CD4-positive, alpha-beta memory T cell (primary cell): ENCODE results near the gene NUMA1. TPM values are rescaled to one million over a fixed set of nuclear protein-coding genes. Genes with fewer than 3 reads are reported as not detected.

Experiments
- CTCF ChIA-PET: fragments of 350-600 bp; sonication (Branson Sonifier 250); formaldehyde crosslinking; loops from one replicate; lab custom pipeline; 2021; ENCODE audit warnings: inconsistent platforms; ENCODE audit not compliant: partially characterized antibody; lab: Charles Lee
- POLR2A ChIA-PET: fragments of 350-600 bp; sonication (Branson Sonifier 250); formaldehyde crosslinking; loops from one replicate; lab custom pipeline; 2021; ENCODE audit not compliant: partially characterized antibody; lab: Charles Lee
- DNase-seq, 5 donors: peaks; one replicate each; pipeline versions ENCODE4 v3.0.0 to v3.0.0-alpha.2; 2020 to 2022; ENCODE audit warnings: mixed read lengths in 1 of 5
- H3K27ac ChIP-seq: one replicate; pipeline ENCODE4 v1.7.0; 2013; ENCODE audit warnings: low read depth, low read length
- H3K27me3 ChIP-seq: 2 replicates; pipeline ENCODE4 v1.7.0; 2013; ENCODE audit warnings: mild to moderate bottlenecking, low read length, moderate library complexity; ENCODE audit not compliant: insufficient read depth
- H3K36me3 ChIP-seq: 2 replicates; pipeline ENCODE4 v1.7.0; 2013; ENCODE audit warnings: mild to moderate bottlenecking, low read length, moderate library complexity; ENCODE audit not compliant: insufficient read depth
- H3K4me1 ChIP-seq: 2 replicates; pipeline ENCODE4 v1.7.0; 2013; ENCODE audit warnings: mild to moderate bottlenecking, low read length, moderate library complexity; ENCODE audit not compliant: insufficient read depth
- H3K4me3 ChIP-seq, 2 donors: one replicate each; pipeline ENCODE4 v1.7.0; 2013; ENCODE audit warnings: low read length in 2 of 2, mild to moderate bottlenecking in 1 of 2
- H3K9me3 ChIP-seq, 2 donors: one replicate each; pipeline ENCODE4 v1.7.0; 2013; ENCODE audit warnings: low read length in 2 of 2, control low read depth in 1 of 2; ENCODE audit not compliant: control insufficient read depth in 1 of 2
- H3K27ac Mint-ChIP-seq, 7 donors: one replicate each; pipeline ENCODE4 v1.8.0; 2020 to 2021; ENCODE audit warnings: mixed read lengths in 7 of 7, mild to moderate bottlenecking in 6 of 7, inconsistent platforms in 3 of 7, moderate library complexity in 3 of 7
- H3K27me3 Mint-ChIP-seq, 2 donors: one replicate each; pipeline ENCODE4 v1.8.0; 2020 to 2021; ENCODE audit warnings: mixed read lengths in 2 of 2
- H3K36me3 Mint-ChIP-seq, 2 donors: one replicate each; pipeline ENCODE4 v1.8.0; 2020 to 2021; ENCODE audit warnings: mixed read lengths in 2 of 2, inconsistent platforms in 1 of 2, mild to moderate bottlenecking in 1 of 2
- H3K4me1 Mint-ChIP-seq, 4 donors: one replicate each; pipeline ENCODE4 v1.8.0; 2020 to 2021; ENCODE audit warnings: mixed read lengths in 4 of 4, mild to moderate bottlenecking in 1 of 4
- H3K4me3 Mint-ChIP-seq, 8 donors: one replicate each; pipeline ENCODE4 v1.8.0; 2020 to 2021; ENCODE audit warnings: mixed read lengths in 8 of 8, mild to moderate bottlenecking in 7 of 8, moderate library complexity in 6 of 8, inconsistent platforms in 3 of 8
- H3K9me3 Mint-ChIP-seq, 8 donors: one replicate each; pipeline ENCODE4 v1.8.0; 2020 to 2021; ENCODE audit warnings: mixed read lengths in 8 of 8, mild to moderate bottlenecking in 5 of 8, inconsistent platforms in 3 of 8, moderate library complexity in 1 of 8
- intact Hi-C: fragments of 100-400 bp; cut with micrococcal nuclease; formaldehyde crosslinking; loops from one replicate; pipeline ENCODE4 v1.15.1; 2023
- polyA plus RNA-seq, 2 donors: library from polyadenylated mRNA; unstranded; fragments of 300-500 nt; fragmentation: Illumina TruSeq; gene quantifications; one replicate each; pipeline ENCODE4 v1.2.3, GENCODE V29; 2021
- total RNA-seq, 2 experiments: library from RNA; stranded (reverse); gene quantifications; one replicate each; pipeline ENCODE4 v1.2.3, GENCODE V29; 2021

NUMA1 gene
- total and polyA plus RNA-seq, 4 experiments from 2014 or later: 4.0 to 380 (median 238) TPM

GRCh38 chr11:72058416-72059034, 21.8 kb downstream of the NUMA1 start:
- Histone ChIP-seq H3K9me3 (no peaks in the 10 kb centered on the region), H3K4me3 (no peak overlapping the region), H3K27me3 (no peaks in the 10 kb centered on the region), H3K27ac (no peak overlapping the region), H3K36me3 (no peaks in the 10 kb centered on the region), H3K4me1 (no peaks in the 10 kb centered on the region)
- no peaks in the 10 kb centered on the region for H3K9me3 Mint-ChIP-seq
- H3K27ac Mint-ChIP-seq: no peak overlapping the region
- CTCF ChIA-PET: interaction anchor here (1.7 kb wide), 1 partner anchor 33 kb away, joined by 4 read pairs; no protein-coding TSS in a partner anchor
- POLR2A ChIA-PET: interaction anchor here (1.4 to 1.5 kb wide), 2 partner anchors 17 to 18 kb away, joined by 3 read pairs; no protein-coding TSS in a partner anchor
- no peaks in the 10 kb centered on the region for H3K27me3 Mint-ChIP-seq
- peaks cover 4 to 8% of the 10 kb centered on the region in 2 donors for H3K36me3 Mint-ChIP-seq
- H3K4me1 Mint-ChIP-seq: peaks cover 0 to 1% (median 0%) of the 10 kb centered on the region in 4 donors
- no peak overlapping the region for H3K4me3 Mint-ChIP-seq
- intact Hi-C loops: no loop called here
- no peak for DNase-seq

GRCh38 chr11:72048766-72049460, 31.4 kb downstream of the NUMA1 start:
- Mint-ChIP-seq H3K27ac (peak overlapping the region in 2 of 7 donors; percentile 37 to 52), H3K27me3 (no peaks in the 10 kb centered on the region), H3K4me3 (no peak overlapping the region), H3K4me1 (peaks cover 3 to 12% (median 7%) of the 10 kb centered on the region in 4 donors), H3K9me3 (peaks cover 0 to 1% (median 0%) of the 10 kb centered on the region in 8 donors), H3K36me3 (peaks cover 5 to 7% of the 10 kb centered on the region in 2 donors)
- no peaks in the 10 kb centered on the region for H3K9me3 ChIP-seq
- H3K27ac ChIP-seq: no peak overlapping the region
- H3K4me3 ChIP-seq: no peak overlapping the region
- POLR2A ChIA-PET: interaction anchor here (5.1 kb wide), 1 partner anchor 9 kb away, joined by 22 read pairs; no protein-coding TSS in a partner anchor
- no peak for DNase-seq
- no peaks in the 10 kb centered on the region for H3K36me3 ChIP-seq
- CTCF ChIA-PET: interaction anchor here (1.1 to 1.3 kb wide), 3 partner anchors 9 to 95 kb away, joined by 3 to 4 read pairs (median 4); no protein-coding TSS in a partner anchor
- intact Hi-C loops: no loop called here
- H3K27me3 ChIP-seq: no peaks in the 10 kb centered on the region
- H3K4me1 ChIP-seq: peaks cover under 1% of the 10 kb centered on the region

- Mint-ChIP-seq H3K27ac (peak overlapping the region in 5 of 7 donors; percentile 29 to 60 (median 55)), H3K27me3 (no peaks in the 10 kb centered on the region), H3K4me3 (no peak overlapping the region), H3K4me1 (peaks cover 14 to 34% (median 17%) of the 10 kb centered on the region in 4 donors), H3K36me3 (peaks cover 0 to 7% of the 10 kb centered on the region in 2 donors), H3K9me3 (no peaks in the 10 kb centered on the region)
- ChIA-PET POLR2A (no interaction called here), CTCF (interaction anchor here (1.2 to 1.9 kb wide), 2 partner anchors 22 to 45 kb away, joined by 3 to 12 read pairs; no protein-coding TSS in a partner anchor)
- peaks cover 23% of the 10 kb centered on the region for H3K4me1 ChIP-seq
- no peaks in the 10 kb centered on the region for H3K9me3 ChIP-seq
- no peak overlapping the region for H3K27ac ChIP-seq
- intact Hi-C loops: no loop called here
- no peak overlapping the region for H3K4me3 ChIP-seq
- no peaks in the 10 kb centered on the region for H3K27me3 ChIP-seq
- no peaks in the 10 kb centered on the region for H3K36me3 ChIP-seq
- DNase-seq: no peak
Observed at GRCh38 chr11:72045849-72046248, 34.5 kb downstream of the NUMA1 start.

GRCh38 chr11:72042064-72042745, 38.1 kb downstream of the NUMA1 start:
- DNase-seq: no peak
- Histone ChIP-seq H3K27me3 (no peaks in the 10 kb centered on the region), H3K9me3 (no peaks in the 10 kb centered on the region), H3K4me1 (peaks cover 52% of the 10 kb centered on the region), H3K4me3 (peak overlapping the region; percentile 79 to 88), H3K36me3 (no peaks in the 10 kb centered on the region), H3K27ac (peak overlapping the region; percentile 75)
- Mint-ChIP-seq H3K27me3 (no peaks in the 10 kb centered on the region), H3K27ac (no peak overlapping the region), H3K36me3 (peaks cover 0 to 15% of the 10 kb centered on the region in 2 donors), H3K9me3 (no peaks in the 10 kb centered on the region), H3K4me1 (peaks cover 15 to 31% (median 27%) of the 10 kb centered on the region in 4 donors), H3K4me3 (no peak overlapping the region)
- CTCF ChIA-PET: interaction anchor here (0.9 to 3.0 kb wide), 7 partner anchors 14 to 102 kb away, joined by 3 to 14 read pairs (median 6); no protein-coding TSS in a partner anchor
- POLR2A ChIA-PET: interaction anchor here (0.9 to 6.5 kb wide), 11 partner anchors 10 to 182 kb away, joined by 3 to 137 read pairs (median 11); partner anchors contain the start of genes ANAPC15, IL18BP, INPPL1 and LAMTOR1
- intact Hi-C loops: no loop called here

- Histone ChIP-seq H3K4me1 (peaks cover 58% of the 10 kb centered on the region), H3K9me3 (no peaks in the 10 kb centered on the region), H3K4me3 (peak overlapping the region; percentile 79 to 88), H3K27ac (peak overlapping the region; percentile 75), H3K27me3 (no peaks in the 10 kb centered on the region), H3K36me3 (no peaks in the 10 kb centered on the region)
- Mint-ChIP-seq H3K4me1 (peaks cover 22 to 38% (median 33%) of the 10 kb centered on the region in 4 donors), H3K4me3 (no peak overlapping the region), H3K27ac (no peak overlapping the region), H3K36me3 (peaks cover 0 to 20% of the 10 kb centered on the region in 2 donors), H3K27me3 (no peaks in the 10 kb centered on the region), H3K9me3 (no peaks in the 10 kb centered on the region)
- intact Hi-C loops: loop anchor here (1.0 kb wide), 4 partner anchors 39 to 182 kb away; partner anchors contain the start of genes ANAPC15, LAMTOR1, LRRC51 and NUMA1
- CTCF ChIA-PET: interaction anchor here (1.3 to 4.7 kb wide), 10 partner anchors 12 to 102 kb away, joined by 5 to 88 read pairs (median 12); no protein-coding TSS in a partner anchor
- peak; percentile 53 to 61 (median 54) for DNase-seq
- POLR2A ChIA-PET: interaction anchor here (0.6 to 6.5 kb wide), 18 partner anchors 7 to 183 kb away, joined by 3 to 137 read pairs (median 17); partner anchors contain the start of genes ANAPC15, IL18BP, INPPL1 and LAMTOR1
Observed at GRCh38 chr11:72041364-72042063, 38.8 kb downstream of the NUMA1 start.
